Osteoblast (primary cell): ENCODE data around the gene EVA1A. TPM values are rescaled to one million over a fixed set of nuclear protein-coding genes. Genes with fewer than 3 reads are reported as not detected.

Experiments
- DNase-seq: peaks from one replicate; pipeline ENCODE4 v3.0.0; 2011; ENCODE audit warnings: low spot score, mixed read lengths; ENCODE audit not compliant: insufficient read length; ENCODE audit errors: missing footprints
- H2AFZ ChIP-seq: 2 replicates; pipeline ENCODE4 v1.6.0; 2011; ENCODE audit warnings: mild to moderate bottlenecking, low read length
- H3K27ac ChIP-seq: 2 replicates; pipeline ENCODE4 v1.5.1; 2011; ENCODE audit warnings: mild to moderate bottlenecking, low read depth, low read length, moderate library complexity
- H3K27me3 ChIP-seq: 2 replicates; pipeline ENCODE4 v1.6.0; 2012; ENCODE audit warnings: mild to moderate bottlenecking, control low read depth, inconsistent platforms, low read length, moderate library complexity; ENCODE audit not compliant: insufficient read depth
- H3K36me3 ChIP-seq: 2 replicates; pipeline ENCODE4 v1.5.1; 2011; ENCODE audit warnings: mild to moderate bottlenecking, low read length, control low read depth, moderate library complexity; ENCODE audit not compliant: insufficient read depth
- H3K4me1 ChIP-seq: 2 replicates; pipeline ENCODE4 v1.5.1; 2011; ENCODE audit warnings: mild to moderate bottlenecking, low read length, control low read depth, moderate library complexity; ENCODE audit not compliant: insufficient read depth
- H3K4me2 ChIP-seq: 2 replicates; pipeline ENCODE4 v1.6.0; 2011; ENCODE audit warnings: mild to moderate bottlenecking, low read length; ENCODE audit not compliant: insufficient read depth
- H3K4me3 ChIP-seq: fragments of 200-600 bp; sonication (generic); 3 replicates; pipeline ENCODE4 v1.5.1; 2012; ENCODE audit warnings: mild to moderate bottlenecking, low read length, inconsistent platforms; ENCODE audit not compliant: insufficient read depth
- H3K79me2 ChIP-seq: 2 replicates; pipeline ENCODE4 v1.6.0; 2012; ENCODE audit warnings: mild to moderate bottlenecking, low read length, control low read depth, inconsistent platforms; ENCODE audit not compliant: insufficient read depth
- H3K9me3 ChIP-seq: 2 replicates; pipeline ENCODE4 v1.5.1; 2011; ENCODE audit warnings: low read depth, low read length, control low read depth
- H4K20me1 ChIP-seq: 2 replicates; pipeline ENCODE4 v1.6.0; 2012; ENCODE audit warnings: mild to moderate bottlenecking, low read length, control low read depth; ENCODE audit not compliant: insufficient read depth
- total RNA-seq: library from RNA; depleted of rRNA; stranded (reverse); fragments of >200 nt; gene quantifications from 2 replicates; pipeline ENCODE4 v1.2.3, GENCODE V29; 2012
- TF ChIP-seq, protein P1 (sequence below): IDR thresholded peaks from 2 replicates; pipeline ENCODE4 v1.5.1; 2011; ENCODE audit warnings: mild to moderate bottlenecking, low read depth, low read length, moderate library complexity; ENCODE audit errors: extremely low read depth

The EVA1A gene
- total RNA-seq, 1 donor = 70.9 TPM

DNA sequence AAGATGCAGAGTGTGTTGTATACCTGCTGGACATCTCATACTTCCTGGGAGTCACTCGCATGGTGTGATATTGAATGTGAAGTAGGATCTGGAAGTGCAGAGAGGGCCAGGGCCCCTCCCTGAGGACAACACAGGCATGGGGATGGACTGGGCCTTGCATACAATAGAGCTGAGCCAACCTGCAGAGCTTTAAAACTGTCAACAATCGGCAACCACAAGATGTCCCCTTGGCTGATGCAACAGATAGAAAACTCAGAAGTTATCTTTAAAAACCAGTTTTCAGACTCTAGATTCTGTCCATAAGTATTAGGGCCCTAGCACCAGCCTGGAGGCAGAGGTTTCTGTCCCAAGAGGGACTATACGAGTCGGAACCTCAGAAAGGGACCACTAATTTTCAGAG, 19.7 kb downstream of the EVA1A start:
- DNase-seq = no peak
- Histone ChIP-seq H3K9me3 (no peaks in the 10 kb centered on the region), H4K20me1 (peaks cover 26% of the 10 kb centered on the region), H3K27me3 (no peaks in the 10 kb centered on the region), H3K4me3 (no peak overlapping the region), H3K79me2 (peaks cover 99% of the 10 kb centered on the region), H3K4me1 (no peaks in the 10 kb centered on the region), H2AFZ (no peak overlapping the region), H3K36me3 (peaks cover 16% of the 10 kb centered on the region), H3K27ac (no peak overlapping the region), H3K4me2 (no peak overlapping the region)
- TF ChIP-seq, protein P1, sequence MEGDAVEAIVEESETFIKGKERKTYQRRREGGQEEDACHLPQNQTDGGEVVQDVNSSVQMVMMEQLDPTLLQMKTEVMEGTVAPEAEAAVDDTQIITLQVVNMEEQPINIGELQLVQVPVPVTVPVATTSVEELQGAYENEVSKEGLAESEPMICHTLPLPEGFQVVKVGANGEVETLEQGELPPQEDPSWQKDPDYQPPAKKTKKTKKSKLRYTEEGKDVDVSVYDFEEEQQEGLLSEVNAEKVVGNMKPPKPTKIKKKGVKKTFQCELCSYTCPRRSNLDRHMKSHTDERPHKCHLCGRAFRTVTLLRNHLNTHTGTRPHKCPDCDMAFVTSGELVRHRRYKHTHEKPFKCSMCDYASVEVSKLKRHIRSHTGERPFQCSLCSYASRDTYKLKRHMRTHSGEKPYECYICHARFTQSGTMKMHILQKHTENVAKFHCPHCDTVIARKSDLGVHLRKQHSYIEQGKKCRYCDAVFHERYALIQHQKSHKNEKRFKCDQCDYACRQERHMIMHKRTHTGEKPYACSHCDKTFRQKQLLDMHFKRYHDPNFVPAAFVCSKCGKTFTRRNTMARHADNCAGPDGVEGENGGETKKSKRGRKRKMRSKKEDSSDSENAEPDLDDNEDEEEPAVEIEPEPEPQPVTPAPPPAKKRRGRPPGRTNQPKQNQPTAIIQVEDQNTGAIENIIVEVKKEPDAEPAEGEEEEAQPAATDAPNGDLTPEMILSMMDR = no peak

DNA sequence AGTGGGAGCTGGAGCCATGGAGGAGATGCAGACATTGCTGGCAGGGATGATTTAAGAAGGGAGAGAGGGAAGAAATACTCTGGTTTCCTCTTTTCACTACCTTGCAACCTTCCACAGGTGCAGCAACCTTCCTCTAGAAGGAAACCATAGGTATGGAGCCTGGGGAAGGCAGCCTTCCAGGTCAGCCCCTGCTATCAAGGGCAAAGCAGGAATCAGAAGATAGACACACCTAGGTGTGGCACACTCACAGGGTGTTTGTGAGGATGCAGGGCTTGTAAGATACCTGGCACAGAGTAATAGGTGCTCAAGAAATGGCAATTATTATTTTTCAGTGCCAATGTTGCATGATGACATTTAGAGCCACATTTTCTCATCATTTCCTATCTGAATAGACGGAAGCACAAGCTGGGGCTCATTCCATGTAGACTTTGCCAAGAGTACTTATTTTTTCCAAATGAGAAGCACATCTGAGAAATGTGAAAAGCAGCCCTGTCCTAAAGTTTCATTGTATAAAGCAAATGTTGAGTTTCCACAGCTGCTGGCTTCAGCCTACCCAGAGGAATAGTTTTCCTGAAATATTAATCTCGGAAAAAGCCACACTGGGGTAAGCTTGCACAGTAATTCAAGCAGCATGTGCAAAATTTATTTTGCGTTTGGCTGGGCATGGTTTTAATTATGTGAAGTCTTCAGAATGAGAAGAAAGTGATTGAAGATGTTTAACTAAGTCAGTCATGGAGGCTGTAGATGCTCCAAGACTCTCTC, 20.6 kb downstream of the EVA1A start:
- TF ChIP-seq, protein P1 = no peak
- Histone ChIP-seq H3K4me2 (no peak overlapping the region), H3K4me1 (no peaks in the 10 kb centered on the region), H3K36me3 (peaks cover 16% of the 10 kb centered on the region), H3K27me3 (no peaks in the 10 kb centered on the region), H4K20me1 (peaks cover 26% of the 10 kb centered on the region), H2AFZ (no peak overlapping the region), H3K4me3 (no peak overlapping the region), H3K27ac (no peak overlapping the region), H3K79me2 (peaks cover 99% of the 10 kb centered on the region), H3K9me3 (no peaks in the 10 kb centered on the region)
- DNase-seq = no peak

DNA sequence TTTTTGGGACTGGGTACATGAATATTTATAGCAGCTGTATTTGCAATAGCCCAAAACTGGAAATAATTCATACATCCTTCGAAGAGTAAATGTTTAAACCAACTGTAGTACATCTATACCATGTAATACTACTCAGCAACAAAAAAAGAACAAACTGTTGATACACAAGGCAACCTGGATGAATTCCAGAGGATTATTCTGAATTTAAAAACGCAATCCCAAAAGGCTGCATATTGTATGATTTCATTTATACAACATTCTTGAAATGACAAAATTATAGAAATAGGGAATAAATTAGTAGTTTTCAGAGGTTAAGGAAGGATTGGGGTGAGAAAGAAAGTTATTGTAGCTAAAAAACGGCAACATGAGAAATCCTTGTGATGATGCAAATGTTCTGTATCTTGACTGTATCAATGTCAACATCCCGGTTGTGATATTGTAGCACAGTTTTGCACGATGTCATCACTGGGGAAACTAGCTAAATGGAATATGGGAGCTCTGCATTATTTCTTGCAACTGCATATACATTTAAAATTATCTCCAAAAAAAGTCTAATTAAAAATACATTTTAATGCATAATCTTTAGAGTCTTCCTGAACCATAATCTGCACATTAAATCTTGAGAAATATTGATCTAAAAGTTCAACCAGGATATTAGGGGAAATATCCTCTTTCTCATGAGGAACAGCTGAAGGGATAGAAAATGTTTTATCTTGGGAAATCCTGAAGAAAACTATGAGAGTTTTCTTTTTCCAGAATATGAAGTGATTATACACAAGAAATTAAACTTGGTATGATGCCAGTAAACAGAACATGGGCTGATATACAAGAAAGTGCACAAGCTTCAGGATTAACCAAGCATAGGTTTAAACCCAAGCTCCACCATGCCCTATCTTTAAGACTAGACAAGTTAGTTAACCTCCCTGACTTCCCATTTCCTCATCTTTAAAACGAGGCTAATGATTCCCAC, 21.9 kb downstream of the EVA1A start:
- no peaks in the 10 kb centered on the region for H3K9me3 ChIP-seq
- no peak overlapping the region for H2AFZ ChIP-seq
- peaks cover 11% of the 10 kb centered on the region for H3K36me3 ChIP-seq
- H3K27ac ChIP-seq = no peak overlapping the region
- no peak for DNase-seq
- TF ChIP-seq, protein P1 = no peak
- H3K79me2 ChIP-seq = peaks cover 99% of the 10 kb centered on the region
- H3K4me1 ChIP-seq = no peaks in the 10 kb centered on the region
- no peaks in the 10 kb centered on the region for H3K27me3 ChIP-seq
- H4K20me1 ChIP-seq = peaks cover 26% of the 10 kb centered on the region
- H3K4me2 ChIP-seq = no peak overlapping the region
- no peak overlapping the region for H3K4me3 ChIP-seq

DNA sequence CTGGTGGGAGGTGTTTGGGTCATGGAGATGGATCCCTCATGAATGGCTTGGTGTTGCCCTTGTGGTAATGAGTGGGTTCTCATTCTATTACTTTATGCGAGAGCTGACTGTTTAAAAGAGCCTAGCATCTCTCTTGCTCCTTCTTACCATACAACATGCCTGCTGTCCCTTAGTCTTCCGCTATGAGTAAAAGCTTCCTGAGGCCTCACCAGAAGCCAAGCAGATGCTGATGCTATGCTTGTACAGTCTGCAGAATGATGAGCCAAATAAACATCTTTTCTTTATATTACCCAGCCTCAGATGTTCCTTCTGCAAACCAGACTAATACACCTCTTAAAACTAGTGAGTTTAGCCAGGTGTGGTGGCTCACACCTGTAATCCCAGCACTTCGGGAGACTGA, 23.1 kb downstream of the EVA1A start:
- Histone ChIP-seq H4K20me1 (peaks cover 19% of the 10 kb centered on the region), H3K4me3 (no peak overlapping the region), H3K4me2 (no peak overlapping the region), H3K27ac (no peak overlapping the region), H3K79me2 (peaks cover 96% of the 10 kb centered on the region), H3K4me1 (no peaks in the 10 kb centered on the region), H2AFZ (no peak overlapping the region), H3K27me3 (no peaks in the 10 kb centered on the region), H3K36me3 (peaks cover 11% of the 10 kb centered on the region), H3K9me3 (no peaks in the 10 kb centered on the region)
- DNase-seq = no peak
- TF ChIP-seq, protein P1 = no peak
